GM21825 (cell line): ENCODE data around the gene RALGAPA2.

Experiments
- ATAC-seq: cut with Tn5 transposase; IDR thresholded peaks from one replicate; pipeline ENCODE4 v1.9.1; 2021; ENCODE audit warnings: mild to moderate bottlenecking, moderate library complexity; ENCODE audit not compliant: unreplicated experiment

Gene RALGAPA2

DNA sequence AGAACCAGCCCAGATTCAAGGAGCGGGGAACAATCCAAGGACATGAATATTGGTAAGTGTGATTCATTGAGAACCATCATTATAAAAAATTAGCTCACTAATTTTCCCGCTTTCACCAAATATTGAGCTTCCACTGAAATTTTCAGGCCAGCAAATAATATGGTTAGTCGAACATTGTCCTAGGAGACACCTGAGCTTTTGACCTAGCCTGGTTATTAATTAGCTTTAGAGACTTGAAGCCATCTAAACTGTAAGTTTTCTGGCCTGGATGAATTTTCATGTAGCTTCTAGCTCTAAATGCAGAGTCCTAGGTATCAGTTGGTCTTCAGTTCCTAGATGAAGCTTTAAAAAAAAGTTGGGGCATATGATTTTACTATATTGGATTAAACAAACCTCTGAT is 17.1 kb upstream of the RALGAPA2 start:
- ATAC-seq: no peak

DNA sequence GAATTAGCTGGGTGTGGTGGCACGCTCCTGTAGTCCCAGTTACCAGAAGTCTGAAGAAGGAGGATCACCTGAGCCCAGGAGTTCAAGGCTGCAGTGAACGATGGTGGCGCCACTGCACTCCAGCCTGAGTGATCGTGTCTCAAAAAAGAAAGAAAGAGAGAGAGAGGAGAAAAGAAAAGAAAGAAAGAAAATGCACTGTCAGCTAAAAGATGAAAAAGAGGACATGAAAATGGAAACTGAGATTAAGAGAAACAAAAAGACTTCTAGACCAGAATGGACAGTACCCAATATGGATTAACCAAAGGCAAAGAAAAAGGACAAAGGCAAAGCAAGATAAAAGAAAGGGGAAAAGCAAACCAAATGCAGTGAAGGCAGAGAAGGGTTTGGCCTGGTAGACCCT is 9.0 kb upstream of the RALGAPA2 start:
- ATAC-seq: no peak

DNA sequence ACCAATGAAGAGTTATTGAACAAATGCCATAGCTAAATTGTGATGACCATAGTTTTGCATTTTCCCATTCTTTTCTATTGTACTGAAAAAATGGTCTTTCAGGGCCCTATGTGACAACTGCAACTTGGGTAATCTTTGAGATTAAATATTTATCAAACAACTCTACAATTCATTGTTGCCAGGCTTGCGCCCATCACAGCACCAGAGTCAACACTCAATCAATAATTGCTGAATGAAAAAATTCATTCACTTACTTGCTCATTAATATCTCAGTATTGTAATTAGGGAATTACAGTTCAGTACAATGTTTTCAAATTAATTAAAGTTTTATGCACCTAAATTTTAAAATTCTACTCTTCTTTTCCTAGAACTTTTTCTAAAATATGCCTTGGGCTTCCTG is 7.7 kb upstream of the RALGAPA2 start:
- no peak for ATAC-seq

DNA sequence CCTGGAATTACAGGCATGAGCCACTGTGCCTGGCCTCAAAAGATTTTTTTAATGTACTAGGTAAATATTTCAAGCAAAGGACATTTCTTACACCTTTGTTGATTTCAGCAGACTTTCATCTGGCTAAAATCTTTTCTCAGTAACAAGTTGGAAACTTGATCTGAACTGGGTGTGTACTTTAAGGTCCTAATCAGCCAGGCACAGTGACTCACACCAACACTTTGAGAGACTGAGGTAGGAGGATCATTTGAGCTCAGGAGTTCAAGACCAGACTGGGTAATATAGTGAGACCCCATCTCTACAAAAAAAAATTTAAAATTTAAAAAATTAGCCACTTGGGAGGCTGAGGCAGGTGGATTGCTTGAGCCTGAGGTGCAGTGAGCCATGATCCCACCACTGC is 7.0 kb upstream of the RALGAPA2 start:
- ATAC-seq: no peak

DNA sequence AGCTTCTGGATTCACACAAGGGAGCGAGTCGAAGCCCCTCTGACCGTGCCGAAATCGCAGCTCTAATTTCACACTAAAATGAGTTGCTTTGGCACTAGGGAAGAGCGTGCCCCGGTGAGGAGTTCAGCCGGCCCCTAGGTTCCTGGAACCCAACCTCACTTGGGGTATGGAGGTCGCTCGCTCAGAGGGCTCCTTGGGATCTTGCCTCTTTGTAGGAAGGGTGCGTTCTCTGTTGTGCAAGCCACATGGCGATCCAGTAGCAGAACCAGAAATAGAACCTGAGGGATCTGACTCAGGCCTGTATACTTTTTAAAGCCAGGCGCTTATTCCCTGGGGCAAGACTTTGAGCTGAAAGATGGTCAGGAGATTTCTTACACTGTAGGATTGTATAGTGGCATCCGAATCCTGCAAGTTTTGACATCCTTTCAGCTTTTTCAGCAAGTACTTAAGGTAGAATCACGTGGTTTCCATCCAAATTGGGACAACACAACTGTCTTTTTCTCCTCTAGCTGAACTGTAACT is 861 bp upstream of the RALGAPA2 start:
- ATAC-seq: no peak

DNA sequence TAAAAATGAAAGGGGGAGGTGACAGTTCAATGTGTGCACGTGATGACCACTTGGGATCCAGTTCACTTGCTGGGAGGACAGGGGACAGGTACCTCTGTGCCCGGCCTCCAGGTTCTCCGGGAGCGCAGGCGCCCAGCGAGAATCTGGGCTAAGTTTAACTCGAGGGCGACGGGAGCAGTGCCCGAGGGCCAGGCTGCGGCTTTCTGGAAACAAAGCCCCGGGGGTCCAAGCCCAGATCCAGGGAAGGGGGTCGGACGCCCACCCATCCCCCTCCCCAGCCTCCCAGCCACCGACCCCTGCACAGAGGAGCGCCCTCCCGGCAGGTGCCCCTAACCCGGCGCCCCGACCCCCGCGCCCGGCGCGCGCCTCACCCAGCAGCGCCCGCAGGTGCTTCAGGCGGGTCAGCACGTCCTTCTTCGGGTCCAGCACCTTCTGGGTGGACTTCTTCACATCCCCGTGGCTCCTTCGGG is 405 bp downstream of the RALGAPA2 start:
- peak; percentile 9 for ATAC-seq

DNA sequence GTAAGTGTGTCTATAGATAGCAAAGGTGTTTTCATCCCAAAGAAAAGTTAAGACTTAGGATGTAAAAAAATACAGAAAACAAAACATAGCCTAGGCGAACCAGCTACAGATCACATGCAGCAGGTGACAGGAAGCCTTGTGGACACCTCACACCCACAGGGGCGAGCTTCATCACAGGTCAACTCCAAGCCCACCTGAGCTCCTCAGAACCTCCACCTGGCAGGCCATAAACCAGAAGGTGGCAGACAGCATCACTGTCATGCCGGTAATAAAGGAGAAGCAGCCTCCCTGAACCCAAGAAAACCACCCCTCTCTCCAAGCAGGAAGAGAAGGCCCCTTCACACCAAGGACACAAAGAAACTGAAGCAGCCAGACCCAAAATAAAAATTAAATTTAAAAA is 1.0 kb downstream of the RALGAPA2 start:
- ATAC-seq: no peak

DNA sequence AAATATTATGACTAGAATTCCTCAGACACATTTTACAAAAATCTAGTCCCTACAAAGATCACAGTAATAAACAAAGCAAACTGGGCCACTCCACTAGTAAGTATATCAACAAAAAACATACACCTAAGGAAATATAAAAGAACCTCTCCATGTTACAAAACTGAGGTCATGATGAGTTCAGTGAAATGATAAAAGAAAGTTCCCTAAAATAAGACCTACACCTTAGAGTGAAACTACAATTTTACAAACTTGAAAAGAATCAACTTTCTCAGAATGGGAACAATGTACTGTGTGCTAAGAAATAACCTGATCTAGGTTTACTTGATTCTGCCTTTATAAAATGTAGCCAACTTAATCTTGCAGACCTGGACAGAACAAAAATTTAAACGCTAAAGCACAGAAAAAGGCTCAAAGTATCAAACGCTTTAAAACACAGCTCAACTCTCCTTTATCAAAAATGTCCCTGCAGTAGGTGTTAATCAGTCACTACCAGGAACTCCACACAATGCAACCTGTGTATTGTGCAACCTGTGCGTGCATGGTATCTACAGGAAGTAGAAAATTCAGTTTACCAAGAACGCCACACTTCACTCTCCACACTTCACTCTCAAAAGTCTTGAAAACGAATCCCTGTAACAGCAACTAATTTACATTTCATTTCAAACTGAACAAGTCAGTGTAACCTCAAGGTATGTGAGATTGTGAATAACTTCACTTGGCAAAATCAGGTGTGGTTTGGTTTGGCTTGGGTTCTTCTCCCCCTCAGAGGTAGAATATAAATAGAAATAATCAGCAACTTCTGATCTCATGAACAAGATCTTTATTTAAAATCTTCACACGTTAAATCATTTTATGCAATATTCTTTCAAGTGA is 1.8 kb downstream of the RALGAPA2 start:
- peak; percentile 27 for ATAC-seq

DNA sequence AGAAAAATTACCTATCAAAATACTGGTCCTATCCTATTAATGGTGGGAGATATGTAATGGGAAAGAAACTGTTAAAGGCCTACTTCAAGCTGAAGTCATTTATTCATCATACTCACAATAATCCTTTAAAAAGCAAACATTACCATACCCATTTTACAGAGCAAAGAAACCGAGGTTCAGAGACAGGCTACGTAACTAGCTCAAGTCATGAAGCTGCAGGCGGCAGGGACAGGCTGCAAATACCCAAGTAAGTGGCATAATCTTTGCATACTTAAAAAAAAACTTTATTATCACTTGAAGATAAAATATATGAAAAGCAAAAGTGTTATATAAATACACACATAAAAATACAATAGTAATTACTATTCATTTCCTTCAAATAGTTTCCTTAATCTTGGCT is 2.6 kb downstream of the RALGAPA2 start:
- ATAC-seq: no peak

DNA sequence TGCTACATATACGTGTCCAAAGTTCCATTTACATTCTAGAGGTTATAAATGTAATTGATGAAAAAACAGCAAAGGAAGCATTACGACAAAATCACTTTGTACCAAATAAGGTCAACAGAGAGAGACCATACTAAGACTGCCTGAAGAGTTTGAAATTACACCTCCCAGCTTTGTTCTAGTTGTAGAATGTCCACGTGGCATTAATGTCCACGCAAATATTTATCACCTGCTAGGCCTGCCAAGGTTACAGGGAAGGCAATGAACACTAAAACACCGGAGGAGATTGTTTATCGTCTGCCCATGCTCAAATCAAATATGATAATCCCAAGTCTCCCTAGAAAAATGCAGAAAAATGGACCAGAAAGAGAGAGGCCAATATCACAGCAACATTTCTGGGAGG is 6.2 kb downstream of the RALGAPA2 start:
- ATAC-seq: no peak

DNA sequence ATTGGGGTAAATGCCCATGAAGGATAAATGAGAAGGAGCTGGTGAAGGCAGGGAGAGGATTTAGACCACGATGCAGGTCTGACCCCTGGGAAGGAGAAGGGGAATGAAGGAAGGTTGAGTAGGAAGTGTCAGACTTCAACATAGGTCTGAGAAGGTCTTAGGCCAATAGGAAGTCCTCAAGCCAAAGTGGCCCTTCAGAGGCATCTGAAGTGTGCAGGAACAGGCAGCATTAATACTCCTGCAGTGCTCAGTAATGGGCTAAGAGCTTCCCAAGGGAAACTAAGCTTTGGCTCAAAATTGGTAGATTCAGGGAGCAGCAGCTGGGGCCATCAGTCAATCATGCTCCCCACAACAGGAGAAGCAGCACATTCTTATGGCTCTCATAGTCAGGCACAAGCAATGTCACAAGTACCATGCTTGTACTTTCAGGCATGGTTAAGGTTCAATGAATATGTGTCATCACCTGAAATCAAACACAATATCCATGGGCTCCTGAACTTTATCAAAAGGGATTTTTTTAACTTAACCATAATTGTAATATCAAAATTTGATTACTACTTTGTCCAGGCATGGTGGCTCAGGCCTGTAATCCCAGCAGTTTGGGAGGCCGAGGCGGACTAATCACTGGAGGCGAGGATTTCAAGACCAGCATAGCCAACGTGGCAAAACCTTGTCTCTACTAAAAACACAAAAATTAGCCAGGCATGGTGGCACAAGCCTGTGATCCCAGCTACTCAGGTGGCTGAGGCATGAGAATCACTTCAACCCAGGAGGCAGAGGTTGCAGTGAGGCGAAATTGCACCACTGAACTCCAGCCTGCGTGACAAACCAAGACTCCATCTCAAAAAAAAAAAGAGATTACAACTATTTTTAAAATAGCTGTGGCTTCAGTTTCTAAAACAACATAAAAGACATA is 9.9 kb downstream of the RALGAPA2 start:
- ATAC-seq: no peak

DNA sequence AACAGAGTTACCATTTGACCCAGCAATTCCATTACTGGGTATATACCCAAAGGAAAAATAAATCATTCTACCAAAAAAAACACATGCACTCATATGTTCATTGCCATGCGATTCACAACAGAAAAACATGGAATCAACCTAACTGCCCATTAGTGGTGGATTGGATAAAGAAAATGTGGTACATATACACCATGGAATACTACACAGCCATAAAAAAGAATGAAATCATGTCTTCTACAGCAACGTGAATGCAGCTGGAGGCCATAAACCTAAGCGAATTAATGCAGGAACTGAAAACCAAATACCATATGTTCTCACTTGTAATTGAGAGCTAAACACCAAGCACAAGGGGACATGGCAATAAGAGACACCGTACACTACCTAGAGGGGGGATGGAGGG is 12.5 kb downstream of the RALGAPA2 start:
- no peak for ATAC-seq

DNA sequence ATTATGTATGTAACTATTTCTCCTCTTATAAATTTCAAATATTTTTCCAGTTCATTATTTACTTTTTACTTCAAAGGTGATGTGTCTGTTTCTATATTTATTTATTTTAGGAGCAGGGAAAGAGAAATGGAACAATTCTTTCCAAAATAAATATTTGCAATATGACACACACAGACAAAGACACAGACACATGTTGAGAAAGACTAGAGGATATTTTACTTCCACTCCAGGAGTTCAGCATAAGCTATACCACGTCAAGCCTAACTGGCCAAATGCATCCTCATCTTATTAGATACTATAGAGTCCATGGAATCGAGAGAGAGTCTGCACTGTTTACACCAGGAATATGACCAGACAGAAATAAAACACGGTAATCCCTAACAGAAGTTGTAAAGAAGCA is 13.3 kb downstream of the RALGAPA2 start:
- no peak for ATAC-seq

DNA sequence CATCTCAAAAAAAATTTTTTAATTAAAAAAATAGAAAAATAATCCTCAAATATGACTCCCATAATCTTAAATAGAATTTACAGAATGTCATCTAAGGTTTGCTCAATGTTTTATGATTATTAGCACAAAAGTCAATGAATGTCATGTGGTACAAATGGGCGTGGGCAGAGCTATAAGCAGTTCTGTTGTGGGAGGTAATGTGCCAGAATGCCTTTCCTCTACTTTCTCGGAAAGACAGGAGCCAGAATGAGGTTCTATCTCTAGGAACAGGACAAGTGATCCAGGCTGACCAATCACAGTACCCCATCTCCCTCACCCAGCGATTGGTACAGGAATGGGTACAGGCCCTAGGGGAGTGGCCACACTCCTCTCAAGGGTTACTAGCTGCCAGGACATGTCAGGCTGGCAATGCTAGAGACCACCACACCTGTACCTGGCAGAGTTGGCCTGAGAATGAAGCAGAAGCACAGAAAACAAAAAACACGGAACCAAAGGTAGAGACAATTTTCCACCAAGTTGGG is 15.1 kb downstream of the RALGAPA2 start:
- ATAC-seq: no peak

DNA sequence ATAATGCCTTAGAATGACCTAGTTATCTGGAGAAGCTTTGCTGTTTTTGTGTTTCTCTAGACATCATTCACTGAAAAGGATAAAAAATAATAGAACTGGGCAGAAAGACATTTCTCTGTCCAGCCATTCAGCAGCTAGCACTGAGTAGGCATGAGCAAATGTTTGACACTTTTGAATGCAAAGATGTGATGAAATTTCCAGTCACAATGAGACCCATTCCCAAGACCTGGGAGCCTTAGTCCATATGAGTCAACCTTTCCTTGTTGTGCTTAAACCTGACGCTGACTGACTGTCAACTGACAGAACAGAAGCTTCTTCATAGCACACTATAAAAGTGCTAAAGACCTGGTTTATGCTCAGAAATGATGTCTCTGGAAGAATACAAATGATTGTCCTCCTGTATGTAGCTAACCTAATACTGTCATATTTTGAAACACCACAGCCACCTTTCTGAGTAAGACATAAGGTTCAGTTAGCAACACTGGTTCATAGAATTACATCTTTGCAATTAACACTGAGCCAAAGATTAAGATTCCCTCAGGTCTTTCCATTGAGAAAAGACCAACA is 17.1 kb downstream of the RALGAPA2 start:
- no peak for ATAC-seq

DNA sequence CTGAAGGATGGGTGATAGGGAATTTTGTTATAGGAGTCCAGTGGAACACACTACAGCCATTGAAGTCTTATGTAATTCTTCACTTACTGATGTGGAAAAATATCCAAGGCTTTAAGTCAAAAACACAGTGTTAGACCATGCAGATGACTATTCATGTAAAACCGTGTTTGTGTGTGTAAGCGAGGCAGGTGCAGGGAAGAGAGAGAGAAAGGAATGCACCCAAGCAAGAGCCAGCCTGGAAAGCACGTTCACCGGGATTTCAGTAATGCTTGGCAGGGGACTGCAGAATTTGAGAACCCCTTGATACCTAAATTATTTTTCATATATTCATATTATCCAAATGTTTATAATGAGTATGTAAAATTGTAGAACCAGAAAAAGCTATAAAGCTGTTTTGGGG is 17.9 kb downstream of the RALGAPA2 start:
- ATAC-seq: no peak

DNA sequence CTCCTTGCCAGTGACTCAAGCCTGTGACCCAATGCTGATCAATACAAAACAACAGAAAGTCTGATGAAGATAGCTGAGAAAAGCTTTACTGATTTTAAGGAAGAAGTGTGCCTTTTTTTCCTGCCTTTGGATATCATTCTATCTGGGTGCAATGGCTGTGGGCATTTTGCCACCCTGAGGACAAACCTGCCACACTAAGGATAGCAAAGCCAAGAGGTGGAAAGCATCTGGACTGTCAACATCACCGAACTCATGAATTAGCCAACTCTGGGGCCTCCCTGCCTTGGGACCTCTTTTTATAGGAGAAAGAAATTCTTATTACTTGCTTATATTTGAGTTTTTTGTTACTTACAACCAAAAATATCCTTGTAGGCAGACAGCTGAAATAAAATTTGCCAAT is 19.9 kb downstream of the RALGAPA2 start:
- ATAC-seq: no peak

DNA sequence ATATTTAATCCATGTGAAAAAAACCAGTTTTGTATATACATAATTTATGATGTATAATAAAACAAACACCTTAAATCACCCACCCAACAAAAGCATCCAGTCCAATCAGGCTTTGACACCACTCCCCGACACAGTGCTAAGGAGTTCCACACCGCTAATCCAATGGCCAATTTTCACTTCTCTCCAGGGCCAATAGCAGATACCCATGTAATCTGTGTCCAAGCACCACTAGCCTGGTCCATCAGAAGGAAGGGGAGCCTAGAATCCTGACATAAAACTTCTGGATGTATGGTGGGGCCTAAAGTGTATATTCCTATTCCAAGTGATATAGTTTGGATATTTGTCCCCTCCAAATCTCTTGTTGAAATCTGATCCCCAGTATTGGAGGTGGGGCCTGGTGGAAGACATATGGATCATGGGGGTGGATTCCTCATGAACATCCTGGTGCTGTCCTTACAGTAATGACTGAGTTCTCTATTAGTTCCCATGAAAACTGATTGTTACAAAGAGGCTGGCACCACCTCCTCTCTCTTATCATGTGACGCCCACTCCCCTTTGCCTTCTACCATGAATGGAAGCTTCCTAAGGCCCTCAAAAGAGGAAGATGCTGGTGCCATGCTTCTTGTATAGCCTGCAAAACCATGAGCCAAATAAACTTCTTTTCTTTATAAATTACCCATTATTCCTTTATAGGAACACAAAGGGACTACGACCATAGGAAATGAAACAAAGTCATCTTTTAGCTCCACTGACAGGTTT is 20.8 kb downstream of the RALGAPA2 start:
- ATAC-seq: peak; percentile 46

DNA sequence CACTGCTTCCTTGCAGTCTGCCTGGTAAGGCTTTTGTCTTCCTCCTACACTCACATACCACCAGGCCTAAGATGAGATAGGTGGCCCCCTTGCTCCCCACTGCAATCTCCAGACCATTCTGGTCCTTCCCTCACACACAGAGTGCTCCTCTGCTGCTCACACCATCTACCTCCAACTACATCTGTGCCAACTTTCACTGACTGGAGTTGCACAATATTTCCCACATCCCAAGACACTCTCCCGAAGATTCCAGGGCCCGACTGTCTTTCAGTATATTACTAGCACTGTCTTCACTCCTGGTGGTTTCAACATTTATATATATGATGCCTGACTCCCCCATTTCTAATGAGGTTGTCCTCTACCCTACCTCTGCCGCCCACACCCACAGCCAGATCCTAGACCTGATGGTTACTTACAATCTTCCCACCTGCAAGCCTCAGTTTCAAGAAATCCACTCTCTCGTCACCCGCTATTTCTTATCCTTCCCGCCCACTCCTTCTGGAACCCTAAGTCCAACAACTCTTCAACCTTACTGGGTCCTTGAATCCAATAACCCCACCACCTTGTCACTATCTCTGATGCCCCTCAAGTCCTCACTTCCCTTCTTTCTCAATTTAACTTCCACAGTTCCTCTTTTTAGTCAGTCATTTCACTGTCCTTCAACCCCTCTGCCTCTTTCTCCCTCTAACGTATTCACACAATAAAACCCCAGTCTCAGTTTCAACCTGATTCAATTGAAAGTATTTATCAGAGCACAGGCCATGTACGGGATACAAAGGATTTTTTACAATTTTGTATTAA is 21.6 kb downstream of the RALGAPA2 start:
- ATAC-seq: peak; percentile 79
